ENCODE data around the gene HS3ST4. TPM values are rescaled to one million over a fixed set of nuclear protein-coding genes. Genes with fewer than 3 reads are reported as not detected.

The HS3ST4 gene
- total and polyA plus RNA-seq, 11 donors: not detected

GRCh38 chr16:25966172-25967097 is 274.7 kb downstream of the HS3ST4 start:
- Histone ChIP-seq H3K27me3 (no peaks in the 10 kb centered on the region), H3K27ac (no peak overlapping the region), H3K9me3 (no peaks in the 10 kb centered on the region), H3K36me3 (no peaks in the 10 kb centered on the region), H3K4me1 (no peaks in the 10 kb centered on the region), H3K4me3 (no peak overlapping the region)
- TF ChIP-seq CTCF (IDR thresholded peaks at IDR 0.05) (no peak), POLR2A (IDR thresholded peaks at IDR 0.05) (no peak)
- ATAC-seq: no peak
- no peak for DNase-seq
- intact Hi-C loops (cut with DNase I): no loop called here
- 44 to 51% (median 47%) methylated on average over 1 of the region's 1 CpG for WGBS, 4 donors

GRCh38 chr16:25977121-25977520 is 285.4 kb downstream of the HS3ST4 start:
- no peak overlapping the region for H3K27ac ChIP-seq
- TF ChIP-seq POLR2A (IDR thresholded peaks at IDR 0.05): no peak

GRCh38 chr16:25978218-25978617 is 286.5 kb downstream of the HS3ST4 start:
- intact Hi-C loops (cut with DNase I): no loop called here
- no peak overlapping the region for H3K4me3 ChIP-seq
- no peak overlapping the region for H3K27ac ChIP-seq
- DNase-seq (no peak), ATAC-seq (no peak)
- no peaks in the 10 kb centered on the region for H3K36me3 ChIP-seq
- H3K9me3 ChIP-seq: no peaks in the 10 kb centered on the region
- TF ChIP-seq POLR2A (IDR thresholded peaks at IDR 0.05) (no peak), CTCF (IDR thresholded peaks at IDR 0.05) (no peak)
- H3K4me1 ChIP-seq: no peaks in the 10 kb centered on the region
- H3K27me3 ChIP-seq: no peaks in the 10 kb centered on the region

More at GRCh38 chr16:25977121-25977520, 285.4 kb downstream of the HS3ST4 start:
- Histone ChIP-seq H3K36me3 (no peaks in the 10 kb centered on the region), H3K9me3 (peaks cover 0 to 3% (median 0%) of the 10 kb centered on the region in 12 donors), H3K27me3 (no peaks in the 10 kb centered on the region), H3K4me1 (no peaks in the 10 kb centered on the region), H3K4me3 (no peak overlapping the region)
- WGBS, 4 donors: 78 to 86% (median 83%) methylated on average over 4 of the region's 4 CpGs
- intact Hi-C loops (cut with DNase I): no loop called here
- no peak for DNase-seq
- ATAC-seq: no peak

- no peaks in the 10 kb centered on the region for H3K27me3 ChIP-seq
- TF ChIP-seq CTCF (IDR thresholded peaks at IDR 0.05): no peak
- no peak for TF ChIP-seq POLR2A (IDR thresholded peaks at IDR 0.05)
- H3K27ac ChIP-seq: no peak overlapping the region
- intact Hi-C loops (cut with DNase I): loop anchor here in 1 of 10 donors (5.0 kb wide), 1 partner anchor 51 kb away; no protein-coding TSS in a partner anchor
- no peaks in the 10 kb centered on the region for H3K9me3 ChIP-seq
- DNase-seq (no peak), ATAC-seq (no peak)
- H3K4me3 ChIP-seq: no peak overlapping the region
- WGBS, 4 donors: 38 to 50% (median 46%) methylated on average over 6 of the region's 6 CpGs
- H3K4me1 ChIP-seq: no peaks in the 10 kb centered on the region
- H3K36me3 ChIP-seq: no peaks in the 10 kb centered on the region
These were observed 296.3 kb downstream of the HS3ST4 start for GRCh38 chr16:25988084-25988483.
